ENCODE results near the gene MEA1.

DNA sequence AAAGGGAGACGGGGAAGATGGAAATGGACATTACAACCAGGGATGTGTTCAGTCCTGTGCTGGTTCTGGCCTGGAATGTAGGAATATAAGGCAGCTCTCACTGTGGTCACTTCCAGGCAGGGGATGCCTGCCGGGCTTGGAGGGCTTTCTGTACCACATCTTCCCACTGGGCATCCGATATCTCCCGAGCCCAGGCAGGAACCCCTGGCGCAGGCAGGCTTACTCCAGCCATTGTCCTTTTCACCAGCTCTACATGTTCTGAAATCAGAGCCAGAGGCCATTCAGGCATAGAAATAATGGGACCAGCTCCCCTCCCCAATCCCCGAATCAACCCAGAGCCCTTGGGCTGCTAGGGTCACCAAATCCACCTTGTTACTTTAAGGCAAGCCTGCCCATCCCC, 1.4 kb downstream of the MEA1 start:
- TF ChIP-seq CTCF (IDR thresholded peaks at IDR 0.05) (no peak), EZH2 (IDR thresholded peaks at IDR 0.05) (no peak), EZH2phosphoT487 (IDR thresholded peaks at IDR 0.05) (no peak)
